KMS-11 (cell line): ENCODE measurements around the gene ITPR2.
"Not testable (repeated sequence)": the region's sequence is repeated elsewhere in the genome, so short reads cannot be mapped to it uniquely, and the experiment has no call there.

Experiments
- H2AFZ ChIP-seq: fragments of 200-600 bp; sonication (generic); 2 replicates; pipeline ENCODE4 v1.6.1; 2016; ENCODE audit warnings: antibody characterized with exemption, mixed run types, low read depth
- H3K27ac ChIP-seq: fragments of 200-600 bp; sonication (generic); 2 replicates; pipeline ENCODE4 v1.6.1; 2016; ENCODE audit warnings: mild to moderate bottlenecking, mixed run types
- H3K27me3 ChIP-seq: fragments of 200-600 bp; sonication (generic); 2 replicates; pipeline ENCODE4 v1.6.1; 2017; ENCODE audit warnings: mild to moderate bottlenecking, low read depth, mixed run types, moderate library complexity; ENCODE audit not compliant: insufficient read depth
- H3K36me3 ChIP-seq: fragments of 200-600 bp; sonication (generic); 2 replicates; pipeline ENCODE4 v1.6.1; 2017; ENCODE audit warnings: mild to moderate bottlenecking, mixed run types; ENCODE audit not compliant: insufficient read depth
- H3K4me1 ChIP-seq: fragments of 200-600 bp; sonication (generic); 2 replicates; pipeline ENCODE4 v1.6.1; 2016; ENCODE audit warnings: mild to moderate bottlenecking, low read depth, mixed run types; ENCODE audit not compliant: poor library complexity, severe bottlenecking
- H3K4me2 ChIP-seq: fragments of 200-600 bp; sonication (generic); 2 replicates; pipeline ENCODE4 v1.7.0; 2016; ENCODE audit warnings: mild to moderate bottlenecking, mixed run types
- H3K4me3 ChIP-seq: fragments of 200-600 bp; sonication (generic); IDR thresholded peaks from 2 replicates; pipeline ENCODE4 v1.6.1; 2017; ENCODE audit warnings: low read depth, low read length, mixed read lengths; ENCODE audit not compliant: insufficient read depth
- H3K79me2 ChIP-seq: fragments of 200-600 bp; sonication (generic); 2 replicates; pipeline ENCODE4 v1.6.1; 2016; ENCODE audit warnings: low read depth, mixed run types; ENCODE audit not compliant: insufficient read depth
- H3K9ac ChIP-seq: fragments of 200-600 bp; sonication (generic); 2 replicates; pipeline ENCODE4 v1.6.1; 2016; ENCODE audit warnings: mild to moderate bottlenecking, mixed run types
- H4K20me1 ChIP-seq: fragments of 200-600 bp; sonication (generic); 2 replicates; pipeline ENCODE4 v1.6.1; 2016; ENCODE audit warnings: mild to moderate bottlenecking, mixed run types; ENCODE audit not compliant: insufficient read depth
- TF ChIP-seq, protein P1 (sequence below): fragments of 200-600 bp; sonication (generic); conservative IDR thresholded peaks from 2 replicates; pipeline ENCODE4 v1.6.1; 2017; ENCODE audit warnings: low read depth, mild to moderate bottlenecking, antibody characterized with exemption, low read length, moderate library complexity, mixed read lengths

ITPR2 gene

GRCh38 chr12:26730481-26731350 is 102.3 kb downstream of the ITPR2 start:
- Histone ChIP-seq H3K4me3 (no peak overlapping the region), H3K36me3 (no peaks in the 10 kb centered on the region), H3K27ac (no peak overlapping the region), H2AFZ (no peak overlapping the region), H3K4me2 (no peak overlapping the region), H3K4me1 (peaks cover 19% of the 10 kb centered on the region), H4K20me1 (no peaks in the 10 kb centered on the region), H3K79me2 (no peaks in the 10 kb centered on the region), H3K9ac (no peak overlapping the region), H3K27me3 (no peaks in the 10 kb centered on the region)
- TF ChIP-seq, protein P1, sequence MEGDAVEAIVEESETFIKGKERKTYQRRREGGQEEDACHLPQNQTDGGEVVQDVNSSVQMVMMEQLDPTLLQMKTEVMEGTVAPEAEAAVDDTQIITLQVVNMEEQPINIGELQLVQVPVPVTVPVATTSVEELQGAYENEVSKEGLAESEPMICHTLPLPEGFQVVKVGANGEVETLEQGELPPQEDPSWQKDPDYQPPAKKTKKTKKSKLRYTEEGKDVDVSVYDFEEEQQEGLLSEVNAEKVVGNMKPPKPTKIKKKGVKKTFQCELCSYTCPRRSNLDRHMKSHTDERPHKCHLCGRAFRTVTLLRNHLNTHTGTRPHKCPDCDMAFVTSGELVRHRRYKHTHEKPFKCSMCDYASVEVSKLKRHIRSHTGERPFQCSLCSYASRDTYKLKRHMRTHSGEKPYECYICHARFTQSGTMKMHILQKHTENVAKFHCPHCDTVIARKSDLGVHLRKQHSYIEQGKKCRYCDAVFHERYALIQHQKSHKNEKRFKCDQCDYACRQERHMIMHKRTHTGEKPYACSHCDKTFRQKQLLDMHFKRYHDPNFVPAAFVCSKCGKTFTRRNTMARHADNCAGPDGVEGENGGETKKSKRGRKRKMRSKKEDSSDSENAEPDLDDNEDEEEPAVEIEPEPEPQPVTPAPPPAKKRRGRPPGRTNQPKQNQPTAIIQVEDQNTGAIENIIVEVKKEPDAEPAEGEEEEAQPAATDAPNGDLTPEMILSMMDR: no peak

GRCh38 chr12:26729137-26729671 is 103.8 kb downstream of the ITPR2 start:
- H3K4me3 ChIP-seq, H3K4me2 ChIP-seq, H3K9ac ChIP-seq, H4K20me1 ChIP-seq, H3K36me3 ChIP-seq, H2AFZ ChIP-seq, H3K27ac ChIP-seq, H3K27me3 ChIP-seq, H3K79me2 ChIP-seq: not testable (repeated sequence)
- H3K4me1 ChIP-seq: peaks cover 15% of the 10 kb centered on the region

DNA sequence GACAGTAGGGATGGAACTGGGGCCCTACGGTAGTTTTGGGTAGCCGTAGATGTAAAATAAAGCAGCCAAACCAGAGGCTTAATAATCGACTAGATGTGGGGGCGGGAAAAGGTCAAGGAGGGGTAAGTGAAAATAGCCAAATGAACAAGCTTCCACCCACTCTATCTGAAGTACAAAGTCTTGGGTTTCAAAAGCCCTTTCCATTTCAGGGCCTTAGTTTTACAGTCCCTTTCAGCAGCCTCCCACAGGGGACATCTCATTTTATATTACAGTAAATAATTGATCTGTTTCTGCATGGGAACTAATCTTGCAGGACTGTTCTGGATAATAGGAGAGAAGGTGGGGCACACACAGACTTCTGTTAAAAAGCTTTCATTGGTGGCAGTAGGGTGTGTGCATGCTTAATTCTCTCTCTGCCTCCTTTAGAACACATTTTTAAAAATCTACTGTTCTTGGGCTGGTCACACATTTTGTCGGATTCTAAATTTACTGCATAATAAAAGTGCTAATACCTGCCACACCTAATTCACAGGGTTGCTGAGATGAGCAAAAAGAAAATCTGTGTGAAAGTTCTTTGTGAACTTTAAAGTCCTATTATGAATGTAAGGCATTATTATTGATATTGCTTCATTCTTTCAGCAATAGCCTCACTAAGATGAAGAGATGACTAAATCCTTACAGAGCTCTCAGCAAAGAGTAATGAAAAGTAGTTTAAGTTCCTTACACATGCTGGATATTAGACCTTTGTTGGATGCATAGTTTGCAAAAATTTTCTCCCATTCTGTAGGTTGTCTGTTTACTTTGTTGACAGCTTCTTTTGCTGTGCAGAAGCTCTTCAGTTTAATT is 104.6 kb downstream of the ITPR2 start:
- Histone ChIP-seq H3K4me2 (no peak overlapping the region), H3K27me3 (no peaks in the 10 kb centered on the region), H3K36me3 (no peaks in the 10 kb centered on the region), H3K9ac (no peak overlapping the region), H3K27ac (no peak overlapping the region), H2AFZ (no peak overlapping the region), H3K4me3 (no peak overlapping the region), H3K79me2 (no peaks in the 10 kb centered on the region), H3K4me1 (peaks cover 7% of the 10 kb centered on the region), H4K20me1 (no peaks in the 10 kb centered on the region)
- TF ChIP-seq, protein P1: no peak

- Histone ChIP-seq H3K36me3 (no peaks in the 10 kb centered on the region), H3K4me2 (no peak overlapping the region), H2AFZ (no peak overlapping the region), H3K27me3 (no peaks in the 10 kb centered on the region), H3K4me1 (no peaks in the 10 kb centered on the region), H3K9ac (no peak overlapping the region), H3K4me3 (no peak overlapping the region), H4K20me1 (no peaks in the 10 kb centered on the region), H3K79me2 (no peaks in the 10 kb centered on the region), H3K27ac (no peak overlapping the region)
- TF ChIP-seq, protein P1: no peak
Observed at GRCh38 chr12:26727482-26728204, 105.4 kb downstream of the ITPR2 start.
